GM18861 (cell line): ENCODE data around the gene TNFSF4.
"Not testable (repeated sequence)": the region's sequence is repeated elsewhere in the genome, so short reads cannot be mapped to it uniquely, and the experiment has no call there.

Source experiments
- ATAC-seq: cut with Tn5 transposase; IDR thresholded peaks from one replicate; pipeline ENCODE4 v1.9.1; 2021; ENCODE audit not compliant: unreplicated experiment

TNFSF4 gene, protein sequence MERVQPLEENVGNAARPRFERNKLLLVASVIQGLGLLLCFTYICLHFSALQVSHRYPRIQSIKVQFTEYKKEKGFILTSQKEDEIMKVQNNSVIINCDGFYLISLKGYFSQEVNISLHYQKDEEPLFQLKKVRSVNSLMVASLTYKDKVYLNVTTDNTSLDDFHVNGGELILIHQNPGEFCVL

DNA sequence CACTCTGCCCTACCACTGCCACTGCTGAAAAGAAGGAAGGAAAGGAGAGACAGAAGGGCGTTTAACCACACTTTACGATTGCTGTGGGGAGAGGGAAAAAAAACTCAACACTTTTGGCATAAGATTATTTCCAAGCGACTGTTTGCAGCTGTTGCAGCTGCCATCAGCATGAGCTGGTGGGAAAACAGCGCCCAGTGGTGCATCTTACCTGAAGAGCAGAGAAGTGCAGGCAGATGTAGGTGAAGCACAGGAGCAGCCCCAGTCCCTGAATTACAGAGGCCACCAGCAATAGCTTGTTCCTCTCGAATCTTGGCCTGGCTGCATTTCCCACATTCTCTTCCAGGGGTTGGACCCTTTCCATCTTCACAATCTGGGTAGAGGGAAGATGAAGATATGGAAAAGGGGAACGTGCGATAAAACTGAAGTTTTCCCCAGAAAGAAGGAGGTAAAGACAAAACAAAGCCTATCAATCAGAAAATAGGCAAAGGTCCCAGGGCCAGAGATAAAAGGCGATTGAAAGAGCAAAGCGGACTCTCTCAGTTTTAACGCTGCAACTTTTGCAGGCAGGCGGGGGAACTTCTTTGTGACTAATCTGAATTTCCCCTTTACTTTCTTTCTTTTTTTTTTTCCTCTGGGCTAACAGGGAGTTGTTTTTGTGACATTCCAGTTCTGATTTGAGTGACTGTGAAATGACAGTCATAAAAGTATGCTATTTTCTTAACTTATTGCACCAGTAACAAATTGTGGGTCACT is at the start of gene TNFSF4:
TSS of gene TNFSF4 (minus strand) at position 516 of the 753 bp plus-strand sequence. CDS start at position 361, 155 bp downstream.
- no peak for ATAC-seq

DNA sequence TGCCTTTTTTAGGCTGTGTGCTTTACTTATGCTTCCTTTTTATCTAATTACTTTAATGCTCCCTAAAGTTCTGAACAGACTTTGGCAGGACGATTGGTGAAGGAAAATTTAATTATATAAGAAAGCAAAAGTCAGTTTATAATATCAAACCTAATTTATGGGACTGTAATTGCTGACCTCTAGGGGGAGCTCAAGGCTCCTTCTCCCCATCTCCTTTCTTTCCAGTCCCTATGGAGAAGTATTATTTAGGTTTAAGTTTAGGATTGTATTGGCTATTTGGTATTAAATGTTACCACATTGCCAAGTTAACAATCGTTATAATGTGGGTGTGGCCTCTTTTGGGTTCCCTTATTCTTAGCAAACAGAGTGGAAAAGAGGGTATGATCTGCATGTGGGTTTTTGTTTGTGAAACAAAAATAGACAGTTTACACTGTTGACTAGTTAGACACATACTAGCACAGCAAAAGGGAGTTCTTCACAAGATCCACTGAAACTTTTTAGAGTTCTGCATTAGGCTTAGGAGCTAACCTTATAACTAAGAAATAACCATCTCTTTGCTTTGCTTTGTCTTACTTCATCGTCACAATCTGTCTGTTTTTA is 48.2 kb upstream of the TNFSF4 start:
- no peak for ATAC-seq

DNA sequence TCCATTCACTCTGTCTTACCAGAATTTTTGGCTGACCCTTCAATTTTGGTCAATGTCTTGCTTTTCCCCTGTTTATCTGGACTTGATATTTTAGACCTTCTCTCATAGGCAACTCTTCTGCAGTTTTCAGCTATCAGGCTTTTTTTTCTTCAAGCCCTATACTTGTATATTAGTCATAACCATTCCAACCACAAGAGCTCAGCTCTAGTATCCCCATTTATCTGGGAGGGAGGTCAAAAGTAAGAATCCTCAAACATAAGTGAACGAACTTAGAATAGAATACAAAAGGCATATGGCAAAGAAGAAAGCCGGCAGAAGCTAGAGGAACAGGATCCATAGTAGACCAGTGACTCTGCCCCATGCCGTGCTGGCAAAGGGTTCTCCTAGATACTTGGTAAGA is 45.9 kb upstream of the TNFSF4 start:
- no peak for ATAC-seq

DNA sequence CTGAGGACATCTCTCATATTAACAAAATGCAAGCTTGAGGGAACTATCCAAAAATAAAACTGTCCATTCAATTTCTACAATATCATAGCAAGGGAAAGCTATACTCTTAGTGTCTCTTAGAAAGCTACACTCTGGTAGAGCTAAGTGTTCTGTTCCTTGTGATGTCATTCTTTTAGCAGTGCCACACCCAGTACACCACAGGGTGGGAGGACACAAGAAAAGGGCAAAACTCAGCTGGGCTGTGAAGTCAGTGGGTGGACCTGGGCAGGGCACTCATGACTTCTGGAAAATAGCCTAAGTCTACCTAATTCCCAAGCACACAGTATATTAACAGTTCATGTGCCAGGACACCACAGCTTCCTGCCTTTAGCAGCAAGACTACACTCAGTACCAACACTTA is 42.2 kb upstream of the TNFSF4 start:
- no peak for ATAC-seq

DNA sequence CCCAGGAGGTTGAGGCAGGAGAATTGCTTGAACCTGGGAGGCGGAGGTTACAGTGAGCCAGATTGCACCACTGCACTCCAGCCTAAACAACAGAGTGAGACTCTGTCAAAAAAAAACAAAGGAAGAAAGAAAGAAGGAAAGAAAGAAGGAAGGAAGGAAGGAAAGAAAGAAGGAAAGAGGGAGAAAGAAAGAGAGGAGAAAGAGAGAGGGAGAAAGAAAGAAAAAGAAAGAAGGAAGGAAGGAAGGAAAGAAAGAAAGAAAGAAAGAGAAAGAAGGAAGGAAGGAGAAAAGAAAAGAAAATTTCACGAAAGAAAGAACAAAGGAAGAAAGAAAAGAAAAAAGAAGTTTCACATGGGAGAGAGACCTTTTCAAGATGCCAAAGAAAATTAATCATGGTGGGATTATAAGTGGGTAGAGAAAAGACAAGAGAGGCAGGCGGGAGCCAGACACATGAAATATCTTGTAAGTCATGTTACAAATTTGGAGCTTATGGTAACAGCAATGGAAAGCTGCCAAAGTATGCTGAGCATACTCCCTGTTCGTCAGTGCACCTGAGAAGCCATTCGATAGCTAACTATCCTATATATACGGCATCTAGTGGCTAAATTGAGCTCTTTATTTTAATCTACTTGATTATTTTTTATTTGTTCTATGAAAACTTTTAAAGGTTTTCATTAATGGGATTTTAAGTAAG is 41.3 kb upstream of the TNFSF4 start:
- ATAC-seq: no peak

DNA sequence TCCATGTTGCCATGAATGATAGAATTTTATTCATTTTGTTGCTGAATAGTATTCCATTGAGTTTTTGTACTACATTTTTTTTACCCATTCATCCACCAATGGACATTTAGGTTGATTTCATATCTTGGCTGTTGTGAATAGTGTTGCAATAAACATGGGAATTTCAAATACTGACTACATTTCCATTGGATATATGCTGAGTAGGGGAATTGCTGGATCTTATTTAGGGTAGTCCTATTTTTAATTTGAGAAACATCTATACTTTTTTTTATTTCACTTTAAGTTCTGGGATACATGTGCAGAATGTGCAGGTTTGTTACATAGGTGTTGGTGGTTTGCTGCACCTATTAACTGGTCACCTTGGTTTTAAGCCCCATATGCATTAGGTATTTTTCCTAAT is 38.8 kb upstream of the TNFSF4 start:
- ATAC-seq: no peak

DNA sequence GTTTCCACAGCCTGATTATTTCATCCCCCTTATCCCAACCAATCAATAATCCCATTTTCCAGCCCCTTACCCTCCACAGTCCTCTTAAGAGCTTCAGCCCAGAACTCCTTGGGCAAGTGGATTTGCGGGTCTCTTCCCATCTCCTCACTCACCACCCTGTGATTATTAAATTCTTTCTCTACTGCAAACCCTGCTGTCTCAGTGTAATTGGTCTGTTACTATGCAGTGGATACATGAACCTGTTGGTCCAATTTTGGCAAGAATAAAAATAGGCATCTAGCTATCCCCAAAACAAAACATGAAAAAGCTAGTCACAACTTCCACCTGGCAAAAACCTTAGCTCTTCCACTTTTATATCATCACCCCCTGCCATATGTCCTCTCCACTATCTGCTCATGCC is 36.2 kb upstream of the TNFSF4 start:
- no peak for ATAC-seq

DNA sequence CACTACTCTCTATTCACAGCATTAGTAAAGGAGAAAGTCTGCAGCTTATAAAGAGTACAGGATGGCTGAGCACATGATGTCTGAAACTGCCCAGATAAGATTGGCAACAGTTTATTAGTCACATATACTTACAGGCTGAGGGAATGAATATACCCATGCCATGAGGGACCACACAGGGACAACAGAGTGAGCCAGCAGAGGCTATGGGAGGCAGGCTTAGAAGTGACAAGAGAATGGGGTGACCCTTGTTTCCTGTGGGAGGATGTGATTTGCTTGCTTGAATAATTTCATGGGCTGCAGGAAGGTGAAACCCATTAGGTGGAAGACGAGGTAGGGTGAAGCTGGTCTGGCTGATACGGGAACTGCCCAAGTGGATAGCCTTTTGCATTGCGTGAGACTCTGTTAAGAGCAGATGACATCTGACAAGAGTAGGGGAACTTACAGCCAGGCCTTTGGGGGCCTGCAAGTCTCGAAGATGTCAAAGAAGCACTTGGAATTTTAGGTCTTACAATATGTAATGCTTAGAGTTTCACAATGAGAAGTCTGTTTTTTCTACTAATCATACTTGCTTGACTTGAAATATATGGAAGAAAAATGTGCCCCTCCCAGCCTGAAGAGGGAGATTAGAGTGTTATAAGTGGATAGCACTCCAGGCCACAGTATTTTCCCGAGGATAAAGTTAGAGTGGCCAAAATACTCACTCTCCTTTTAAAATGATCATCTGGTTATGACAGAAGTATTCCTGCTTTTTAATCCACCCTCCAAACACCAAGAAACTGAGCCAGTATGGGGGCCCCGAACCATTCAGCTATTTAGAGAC is 34.6 kb upstream of the TNFSF4 start:
- ATAC-seq: peak; percentile 68

DNA sequence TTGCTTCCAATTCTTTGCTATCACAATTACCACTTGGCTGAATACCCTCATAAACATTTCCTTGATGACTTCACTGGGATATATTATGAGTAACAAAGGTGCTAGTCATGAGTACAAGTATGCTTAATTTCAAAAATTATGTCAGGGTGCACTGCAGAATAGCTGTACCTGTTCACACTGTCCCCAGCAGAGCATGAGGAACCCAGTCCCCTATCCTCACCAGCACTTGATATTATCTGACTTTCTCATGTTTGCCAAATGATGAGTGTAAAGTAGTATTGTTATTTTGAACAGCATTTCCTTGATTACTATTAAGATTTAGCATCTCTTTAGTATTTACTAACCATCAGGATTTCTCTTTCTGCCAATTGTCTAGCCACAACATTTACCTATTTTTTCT is 33.5 kb upstream of the TNFSF4 start:
- no peak for ATAC-seq

DNA sequence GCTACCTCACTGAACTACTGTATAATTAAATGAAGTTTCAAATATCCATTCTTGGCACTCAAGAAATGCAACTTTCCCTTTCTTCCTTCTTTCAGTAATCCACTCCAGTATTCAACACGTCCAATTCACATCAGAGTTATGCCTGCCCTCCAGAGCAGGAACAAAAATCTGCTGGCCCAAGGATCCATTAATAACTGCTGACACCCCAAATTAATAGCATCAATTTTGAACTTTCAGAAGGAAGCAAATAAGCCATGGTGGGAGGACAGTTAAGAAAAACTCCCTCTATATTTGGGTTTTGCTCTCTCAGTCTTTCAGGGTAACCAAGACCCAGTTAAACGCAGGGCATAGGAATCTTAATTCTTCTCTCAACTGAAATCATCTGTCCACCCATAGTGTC is 31.9 kb upstream of the TNFSF4 start:
- no peak for ATAC-seq

DNA sequence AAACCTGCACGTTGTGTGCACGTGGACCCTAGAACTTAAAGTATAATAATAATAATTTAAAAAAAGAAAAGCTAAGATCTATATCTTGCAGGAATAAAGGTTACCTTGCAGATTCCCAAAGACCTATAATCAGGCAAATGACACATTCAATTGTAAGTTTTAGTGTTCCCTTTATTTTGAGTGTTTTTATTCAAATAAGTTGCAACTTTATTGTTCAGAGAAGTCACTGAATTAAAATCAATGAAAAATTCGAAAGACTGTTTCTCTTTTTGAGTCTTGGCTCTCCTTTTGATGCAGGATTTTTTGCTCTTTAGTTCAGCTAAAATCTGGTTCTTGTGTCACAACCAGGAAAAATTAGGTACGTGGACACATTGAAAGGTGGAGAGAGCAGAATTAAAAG is 27.8 kb upstream of the TNFSF4 start:
- ATAC-seq: no peak

DNA sequence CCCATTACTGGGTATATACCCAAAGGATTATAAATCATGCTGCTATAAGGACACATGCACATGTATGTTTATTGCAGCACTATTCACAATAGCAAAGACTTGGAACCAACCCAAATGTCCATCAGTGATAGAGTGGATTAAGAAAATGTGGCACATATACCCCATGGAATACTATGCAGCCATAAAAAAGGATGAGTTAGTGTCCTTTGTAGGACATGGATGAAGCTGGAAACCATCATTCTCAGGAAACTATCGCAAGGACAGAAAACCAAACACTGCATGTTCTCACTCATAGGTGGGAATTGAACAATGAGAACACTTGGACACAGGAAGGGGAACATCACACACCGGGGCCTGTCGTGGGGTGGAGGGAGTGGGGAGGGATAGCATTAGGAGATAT is 27.3 kb upstream of the TNFSF4 start:
- not testable (repeated sequence) for ATAC-seq

DNA sequence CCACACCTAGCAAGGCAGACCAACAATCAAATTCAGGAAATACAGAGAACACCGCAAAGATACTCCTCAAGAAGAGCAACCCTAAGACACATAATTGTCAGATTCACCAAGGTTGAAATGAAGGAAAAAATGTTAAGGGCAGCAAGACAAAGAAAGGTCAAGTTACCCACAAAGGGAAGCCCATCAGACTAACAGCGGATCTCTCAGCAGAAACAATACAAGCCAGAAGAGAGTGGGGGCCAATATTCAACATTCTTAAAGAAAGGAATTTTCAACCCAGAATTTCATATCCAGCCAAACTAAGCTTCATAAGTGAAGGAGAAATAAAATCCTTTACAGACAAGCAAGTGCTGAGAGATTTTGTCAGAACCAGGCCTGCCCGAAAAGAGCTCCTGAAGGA is 21.9 kb upstream of the TNFSF4 start:
- not testable (repeated sequence) for ATAC-seq

DNA sequence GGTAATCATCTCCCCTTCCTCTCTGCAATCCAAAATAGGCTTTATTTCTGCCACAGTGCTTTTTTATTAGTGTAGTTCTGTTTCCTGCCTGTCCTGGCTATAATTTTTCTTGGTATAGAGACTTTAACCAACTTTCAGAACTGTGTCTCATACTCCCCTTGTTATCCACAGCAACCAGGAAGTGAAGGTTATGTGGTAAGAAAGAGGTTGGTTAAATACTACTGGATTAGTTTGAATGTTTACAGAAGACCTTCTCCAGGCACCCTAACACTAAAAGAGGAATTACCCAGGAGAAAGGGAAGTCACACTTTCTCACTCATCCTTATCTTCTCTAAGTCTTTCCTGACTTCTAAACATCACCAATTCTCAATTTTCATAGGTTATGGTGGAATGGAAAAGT is 17.8 kb upstream of the TNFSF4 start:
- no peak for ATAC-seq

DNA sequence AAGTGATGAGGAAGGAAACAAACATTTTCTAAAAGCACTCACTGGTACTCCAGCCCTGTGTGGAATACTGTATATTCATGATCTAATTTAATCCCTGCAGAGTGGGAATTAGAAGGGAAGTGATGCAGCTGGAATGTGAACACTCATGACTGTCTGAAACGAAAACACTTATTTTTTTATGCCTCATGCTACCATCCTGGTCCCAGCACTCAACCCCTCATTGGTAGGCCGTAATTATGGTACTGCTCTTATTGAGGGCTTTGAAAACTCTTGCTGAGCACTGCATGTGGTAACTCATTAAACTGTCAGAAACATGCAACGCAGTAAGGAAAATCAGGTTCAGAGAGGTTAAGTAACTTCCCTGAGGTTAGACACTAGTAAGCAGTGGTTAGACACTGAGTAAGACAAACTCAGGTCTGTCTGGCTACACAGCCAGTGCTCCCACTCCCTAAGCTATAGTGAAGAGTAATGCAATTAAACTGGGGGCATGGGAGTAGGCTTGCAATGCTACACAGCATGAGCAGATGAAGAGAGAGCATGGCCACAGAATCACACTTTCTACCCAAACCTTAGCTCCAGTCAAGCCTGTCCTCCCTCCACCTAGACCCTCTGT is 17.3 kb upstream of the TNFSF4 start:
- no peak for ATAC-seq

DNA sequence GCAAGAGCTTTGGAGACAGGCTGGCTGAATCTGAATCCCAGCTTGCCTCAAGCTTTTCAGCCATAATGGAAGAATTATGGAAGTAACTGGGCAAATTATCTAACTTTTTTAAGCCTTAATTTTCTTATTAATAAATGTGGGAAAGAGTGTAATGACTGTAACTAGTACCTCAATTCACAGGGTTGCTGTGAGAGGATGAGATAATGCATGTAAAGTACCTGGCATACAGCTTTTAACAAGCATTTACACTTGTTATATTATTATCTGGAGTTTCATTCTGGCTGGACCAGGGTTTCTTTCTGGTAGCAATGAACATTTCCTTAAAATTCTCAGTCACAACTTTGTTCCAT is 15.9 kb upstream of the TNFSF4 start:
- ATAC-seq: peak; percentile 11

DNA sequence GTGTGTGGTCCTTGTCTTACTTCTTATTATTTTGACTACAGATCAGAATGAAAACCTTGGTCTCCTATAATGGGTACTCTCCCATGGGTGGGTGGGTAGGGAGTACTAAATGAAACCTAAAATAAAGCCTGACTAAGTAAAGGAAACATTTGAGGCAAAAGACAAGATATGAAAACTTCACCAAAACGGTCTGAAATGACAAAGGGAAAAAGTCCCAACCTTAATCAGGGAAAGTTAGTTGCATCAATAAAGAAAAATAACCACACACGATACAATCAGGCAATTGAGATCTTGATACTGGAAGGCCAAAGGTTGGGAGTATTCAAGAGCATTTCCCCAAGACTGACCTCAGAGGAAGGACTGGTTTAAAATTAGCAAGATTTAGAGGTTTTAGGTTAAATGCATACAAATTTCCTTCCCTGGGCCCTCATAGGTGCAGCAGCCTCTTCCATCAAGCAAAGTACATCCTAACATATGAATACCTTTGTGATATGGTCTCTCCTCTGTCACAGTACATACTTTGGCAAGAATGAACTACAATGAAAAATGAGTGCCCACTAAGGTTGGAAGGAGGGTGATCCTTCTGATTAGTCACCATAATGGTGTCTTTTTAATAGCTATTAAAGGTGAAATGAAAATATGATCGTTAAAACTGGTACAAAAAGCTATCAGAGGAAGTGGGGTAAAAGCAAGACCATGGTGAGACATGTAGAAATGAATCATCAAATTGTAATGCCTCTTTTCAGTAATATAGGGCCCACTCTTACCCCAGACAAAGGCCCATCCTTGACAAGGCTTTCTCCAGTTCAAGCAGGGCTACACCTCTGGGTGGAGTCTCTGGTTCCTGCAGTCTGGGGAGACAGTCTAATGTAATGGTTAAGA is 15.3 kb upstream of the TNFSF4 start:
- peak; percentile 47 for ATAC-seq

DNA sequence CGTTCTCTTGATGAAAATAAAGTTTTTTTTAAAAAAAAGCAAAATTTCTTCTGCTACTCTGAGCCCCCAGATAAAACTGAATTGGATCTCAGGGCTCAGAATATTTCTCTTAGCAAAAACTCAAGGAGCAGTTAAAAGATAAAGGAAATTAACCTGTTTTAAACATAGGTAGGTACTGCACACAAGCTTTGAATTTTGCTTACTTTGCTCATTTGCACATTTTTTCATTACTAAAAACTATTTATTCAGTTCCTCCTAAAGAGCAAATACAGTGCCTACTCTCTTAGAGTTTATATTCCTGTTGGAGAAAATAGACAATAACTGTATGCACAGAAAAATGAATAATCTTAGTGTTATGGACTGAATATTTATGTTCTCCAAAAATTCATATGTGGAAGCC is 13.0 kb upstream of the TNFSF4 start:
- ATAC-seq: no peak

DNA sequence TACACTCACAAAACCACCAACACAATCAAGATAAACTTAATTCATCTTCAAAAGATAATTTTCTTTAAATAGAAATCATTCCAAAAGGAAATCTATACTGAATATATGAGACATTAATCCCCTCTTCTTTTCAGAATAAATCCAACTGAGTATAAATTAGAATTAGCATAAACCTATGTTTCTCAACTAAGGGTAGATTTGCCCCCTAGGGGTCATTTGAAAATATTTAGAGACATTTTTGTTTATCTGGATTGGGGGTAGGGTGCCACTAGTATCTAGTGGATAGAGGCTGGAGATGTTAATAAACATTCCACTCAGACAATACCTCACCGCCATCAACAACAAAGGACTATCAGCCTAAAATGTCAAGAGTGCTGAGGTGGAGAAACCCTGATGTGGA is 6.5 kb upstream of the TNFSF4 start:
- no peak for ATAC-seq
